ENCODE data around the gene ARL15. TPM values are rescaled to one million over a fixed set of nuclear protein-coding genes. Genes with fewer than 3 reads are reported as not detected.

The ARL15 gene
- total RNA-seq, 1 donor from 2014 or later = 13.2 TPM

DNA sequence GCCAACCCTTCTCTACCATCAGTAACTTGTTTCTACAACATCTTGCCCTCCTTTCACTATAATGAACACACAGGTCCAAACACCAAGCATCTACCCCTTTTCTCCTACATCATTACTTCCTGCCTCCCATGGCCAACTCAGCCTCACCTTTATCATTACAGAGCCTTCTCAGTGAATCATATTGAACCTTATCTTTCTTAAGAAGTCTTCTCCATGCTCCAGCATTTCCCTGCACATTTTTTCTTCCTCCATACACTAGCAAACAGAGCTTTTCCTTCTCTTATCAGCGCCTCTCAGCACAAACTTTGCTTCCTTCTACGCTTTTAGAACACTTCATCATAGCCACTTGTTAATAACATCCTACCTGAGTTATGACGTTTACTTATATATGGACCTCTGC is 148.2 kb downstream of the ARL15 start:
- DNase-seq (ENCODE audit: low read depth) = no peak

DNA sequence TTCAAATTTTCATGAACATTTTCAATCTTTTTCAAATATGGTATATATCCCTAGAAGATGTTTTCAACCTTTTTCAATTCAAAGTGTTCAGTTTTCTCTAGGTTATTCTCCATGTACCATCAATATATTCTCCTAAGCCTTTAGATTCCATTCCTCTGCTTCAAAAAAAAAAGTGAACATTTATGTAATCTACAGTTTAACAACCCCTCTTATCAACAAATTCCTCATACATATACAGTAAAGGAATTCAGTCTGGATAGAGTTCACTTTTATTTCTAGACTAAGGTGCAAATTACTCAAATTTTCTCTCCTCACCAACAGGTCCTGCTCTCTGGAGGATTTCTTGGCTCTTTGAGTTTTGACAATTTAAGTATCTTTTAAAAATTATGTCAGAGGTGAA is 150.0 kb downstream of the ARL15 start:
- no peak for DNase-seq (ENCODE audit: low read depth)

DNA sequence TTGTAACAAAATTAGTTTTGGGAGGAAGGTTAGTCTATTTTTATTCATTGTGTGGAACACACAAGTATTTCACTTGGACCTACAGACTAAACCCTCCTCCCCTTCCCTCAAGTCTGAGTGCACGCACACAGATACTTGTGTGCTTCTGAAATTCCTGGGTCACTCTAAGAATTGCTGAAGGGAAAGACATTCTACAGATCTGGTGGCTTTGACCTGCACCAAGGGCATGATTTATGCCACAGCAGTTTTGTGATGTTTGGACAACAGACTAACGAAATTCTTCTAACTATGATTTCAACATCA is 150.5 kb downstream of the ARL15 start:
- peak; percentile 6 for DNase-seq (ENCODE audit: low read depth)

DNA sequence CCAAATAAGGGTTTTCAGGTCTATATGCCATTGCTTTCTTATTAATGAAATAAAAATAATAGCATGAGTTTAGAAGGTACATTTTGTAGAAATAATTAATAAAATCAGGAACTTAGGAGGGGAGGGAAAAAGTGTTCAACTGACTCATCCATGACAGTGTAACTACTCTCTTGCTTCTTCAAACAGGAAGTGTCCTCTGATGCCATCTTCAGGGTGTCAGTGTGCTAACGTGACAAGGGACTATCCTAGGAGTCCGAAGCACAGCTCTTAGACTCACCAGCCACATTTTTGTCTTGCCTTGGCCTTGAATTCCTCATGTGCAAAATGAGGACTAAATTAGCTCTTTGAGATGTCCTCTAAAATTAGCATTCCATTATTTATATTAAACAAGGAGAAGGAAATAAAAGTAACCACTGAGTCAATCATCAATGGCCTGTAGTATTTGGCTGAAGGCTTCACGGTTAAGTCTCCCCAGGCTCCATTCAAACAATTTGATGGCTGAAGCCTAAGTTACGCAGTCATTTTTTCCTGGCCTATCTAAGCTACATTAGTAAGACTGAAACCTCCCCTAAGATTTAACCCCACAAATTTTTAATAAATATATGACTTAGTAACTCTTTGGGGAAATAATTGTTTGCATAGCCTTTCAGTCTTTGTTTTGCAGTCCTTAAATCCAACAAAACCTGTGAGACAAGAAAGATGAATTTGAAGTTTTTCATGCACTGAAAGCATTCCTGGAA is 151.1 kb downstream of the ARL15 start:
- DNase-seq (ENCODE audit: low read depth) = peak; percentile 39

DNA sequence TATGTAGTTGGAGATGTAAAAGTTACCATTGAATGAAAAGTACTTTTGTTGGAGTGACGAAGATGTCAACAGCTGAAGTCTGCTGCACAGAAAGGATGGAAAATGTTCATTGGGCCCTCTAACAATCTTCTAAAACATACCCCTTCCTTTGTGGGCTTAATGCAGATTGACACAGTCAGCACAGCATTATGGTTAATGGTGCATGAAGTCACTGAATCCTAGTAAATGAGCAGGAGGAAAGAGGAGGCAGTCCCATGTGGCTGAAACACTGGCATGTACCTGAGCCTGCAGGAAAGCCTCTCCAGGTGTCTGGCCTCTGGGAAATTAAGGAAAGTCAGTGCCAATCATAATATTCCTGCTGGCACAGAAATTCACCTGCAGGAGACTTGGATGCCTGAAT is 153.8 kb downstream of the ARL15 start:
- DNase-seq (ENCODE audit: low read depth) = no peak

- DNase-seq (ENCODE audit: low read depth) = no peak
Measured at GRCh38 chr5:54150841-54151240, 159.5 kb downstream of the ARL15 start.

GRCh38 chr5:54148858-54149257 is 161.5 kb downstream of the ARL15 start:
- DNase-seq (ENCODE audit: low read depth) = peak; percentile 7

DNA sequence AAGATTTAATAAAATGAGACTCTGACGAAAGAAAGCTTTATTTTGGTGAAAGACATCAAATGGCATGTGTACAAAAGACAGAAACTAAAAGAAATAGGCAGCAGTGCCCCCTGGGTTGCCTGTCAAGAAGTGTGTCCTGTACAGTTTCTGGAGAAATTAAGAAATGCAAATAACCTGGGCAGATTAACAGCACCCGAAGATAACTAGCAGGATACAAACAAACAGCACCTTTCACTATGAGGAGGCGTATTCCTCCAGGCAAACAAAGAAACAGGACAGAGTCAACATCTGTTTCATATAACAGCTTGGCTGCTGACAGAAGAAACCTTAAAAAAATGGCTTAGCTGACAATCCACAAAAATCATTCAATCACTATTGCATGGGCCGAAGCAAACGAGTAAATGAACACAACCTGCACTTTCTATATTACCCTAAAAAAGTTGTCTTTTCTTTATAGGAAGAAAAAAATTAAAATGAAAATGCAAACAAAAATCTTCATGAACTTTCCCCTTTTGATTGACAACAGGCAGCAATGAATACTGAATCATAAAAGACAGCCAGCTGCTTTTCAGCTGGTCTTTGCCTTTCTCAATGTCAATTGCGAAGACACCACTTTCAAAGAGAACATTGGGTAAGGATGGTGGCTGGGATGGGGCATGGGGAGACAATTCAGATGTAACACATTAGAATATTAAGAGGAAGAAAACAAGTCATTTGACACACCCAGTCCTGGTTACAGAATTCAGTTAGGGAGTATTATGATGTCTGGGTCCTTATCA is 162.1 kb downstream of the ARL15 start:
- DNase-seq (ENCODE audit: low read depth) = no peak

DNA sequence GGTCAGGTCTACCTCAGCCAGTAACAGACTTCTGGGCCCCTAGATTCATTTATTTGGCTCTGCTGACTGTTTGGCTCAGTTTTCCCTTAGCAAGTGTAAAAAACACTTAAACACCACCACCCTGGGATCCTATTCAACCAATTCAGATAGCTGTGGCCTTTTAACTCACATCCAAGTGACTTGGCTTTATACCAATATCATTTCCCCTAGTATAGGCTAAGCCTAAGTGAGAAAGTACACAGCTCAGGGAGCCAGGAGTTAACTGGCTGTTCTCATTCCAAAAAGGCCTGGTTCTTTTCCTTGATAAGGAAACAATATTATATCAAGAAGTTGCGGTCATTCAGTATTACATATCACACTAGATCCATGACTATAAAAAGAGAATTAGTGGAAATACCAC is 163.5 kb downstream of the ARL15 start:
- no peak for DNase-seq (ENCODE audit: low read depth)

DNA sequence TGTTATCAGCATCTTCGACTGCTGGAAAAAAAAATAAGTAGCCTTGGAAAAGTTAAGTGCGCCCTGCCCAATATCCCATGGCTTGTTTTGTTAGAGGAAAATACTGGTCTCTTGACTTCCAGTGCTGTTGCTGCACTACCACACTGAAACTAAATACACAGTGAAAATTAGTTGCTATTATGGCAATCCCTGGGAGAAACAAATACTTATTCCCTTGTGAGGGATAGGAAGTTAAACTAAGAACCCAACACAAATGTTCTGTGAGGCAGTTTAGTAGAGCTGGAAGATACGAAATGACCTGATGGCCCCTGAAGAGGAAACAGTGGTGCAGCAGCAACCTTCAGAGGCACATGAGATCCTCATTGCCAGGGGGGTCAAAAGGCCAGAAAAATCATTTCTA is 164.0 kb downstream of the ARL15 start:
- DNase-seq (ENCODE audit: low read depth) = no peak

DNA sequence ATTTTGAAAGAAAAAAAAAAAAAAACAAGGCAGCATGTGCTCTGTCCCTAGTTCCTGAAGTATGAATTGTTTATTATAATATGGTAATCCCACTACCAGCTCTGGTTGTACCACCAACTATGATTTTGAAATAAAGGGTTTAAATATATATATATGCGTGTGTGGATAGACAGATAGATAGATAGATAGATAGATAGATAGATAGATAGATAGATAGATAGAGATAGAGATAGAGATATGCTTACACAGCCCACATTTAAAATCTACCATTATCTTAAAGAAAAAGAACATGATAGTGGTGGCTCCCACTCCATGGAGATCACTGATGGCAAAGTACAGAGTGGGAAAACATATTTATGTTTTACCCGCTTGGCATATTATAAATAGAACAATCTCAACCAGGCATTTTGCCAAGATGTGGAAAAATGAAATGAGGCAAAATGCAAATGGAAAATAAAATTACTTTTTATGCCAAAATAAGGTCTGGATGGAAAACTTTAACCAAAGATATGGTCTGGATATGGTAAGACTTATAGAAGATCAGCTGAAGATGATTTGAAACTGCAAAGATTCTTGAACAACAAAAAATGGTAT is 170.0 kb downstream of the ARL15 start:
- no peak for DNase-seq (ENCODE audit: low read depth)

DNA sequence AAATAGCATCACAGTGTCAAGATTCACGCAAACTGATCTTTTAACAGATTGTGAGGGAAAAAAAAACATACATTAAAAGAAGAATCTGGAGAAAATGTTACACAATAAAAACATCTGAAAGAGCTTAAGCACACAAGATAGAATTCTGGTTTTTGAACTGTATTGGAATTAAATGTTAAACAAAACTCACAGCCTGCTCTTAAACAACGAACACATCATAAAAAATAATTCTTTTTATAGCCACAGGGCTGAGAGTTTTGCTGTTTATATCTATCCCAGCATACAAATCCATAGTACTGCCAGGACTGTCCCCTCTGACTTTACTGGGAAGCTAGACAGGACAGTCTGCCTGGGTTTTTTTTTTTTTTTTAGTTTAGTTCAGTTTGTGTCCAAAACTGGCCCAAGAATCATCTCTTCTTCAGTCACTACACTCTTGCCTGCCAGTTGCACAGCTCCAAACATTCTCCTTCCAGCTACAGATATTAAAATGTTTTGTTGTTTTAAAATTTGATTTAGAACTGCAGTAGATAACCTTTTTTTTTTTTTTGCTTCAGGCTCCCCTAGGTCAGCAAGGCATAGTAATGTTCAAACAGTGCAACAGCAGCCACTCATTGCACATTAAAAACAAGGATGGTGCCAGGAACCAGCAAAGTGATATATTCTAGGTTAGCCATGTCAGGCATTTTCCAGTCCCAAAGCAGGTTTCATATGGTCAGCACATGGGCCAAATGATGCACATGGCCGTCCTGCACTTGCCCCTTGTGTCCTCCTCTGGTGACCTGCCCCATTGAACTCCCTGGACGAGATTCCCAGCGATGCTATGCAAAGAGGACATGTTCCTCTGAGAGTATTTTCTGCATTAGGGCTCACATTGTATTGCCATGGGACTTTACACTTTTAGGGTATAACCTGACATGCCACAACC is 173.6 kb downstream of the ARL15 start:
- no peak for DNase-seq (ENCODE audit: low read depth)

DNA sequence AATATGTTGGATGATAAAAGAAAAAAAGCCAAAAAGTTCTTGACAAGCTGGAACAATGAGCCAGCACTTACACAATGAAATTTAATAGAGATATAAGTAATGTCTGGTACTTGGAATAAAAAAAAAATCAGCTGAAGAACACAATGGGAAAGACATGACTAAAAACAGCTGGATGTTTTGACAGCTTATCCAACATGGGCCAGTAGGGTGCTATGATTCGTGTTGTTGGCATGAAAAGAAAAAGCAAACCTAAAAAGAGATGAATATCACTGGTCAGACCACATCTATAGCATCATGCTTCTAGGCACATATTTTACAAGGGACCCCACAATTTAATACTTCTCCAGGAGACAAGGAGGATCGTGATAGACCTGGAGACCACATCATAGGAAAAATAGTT is 175.3 kb downstream of the ARL15 start:
- peak; percentile 30 for DNase-seq (ENCODE audit: low read depth)

- no peak for DNase-seq (ENCODE audit: low read depth)
Measured at GRCh38 chr5:54133917-54134316, 176.5 kb downstream of the ARL15 start.

GRCh38 chr5:54120473-54120872 is 189.9 kb downstream of the ARL15 start:
- DNase-seq (ENCODE audit: low read depth) = peak; percentile 82

- no peak for DNase-seq (ENCODE audit: low read depth)
Measured at GRCh38 chr5:54117957-54118356, 192.4 kb downstream of the ARL15 start.

- DNase-seq (ENCODE audit: low read depth) = peak; percentile 64
Measured at GRCh38 chr5:54115735-54116403, 194.5 kb downstream of the ARL15 start.

DNA sequence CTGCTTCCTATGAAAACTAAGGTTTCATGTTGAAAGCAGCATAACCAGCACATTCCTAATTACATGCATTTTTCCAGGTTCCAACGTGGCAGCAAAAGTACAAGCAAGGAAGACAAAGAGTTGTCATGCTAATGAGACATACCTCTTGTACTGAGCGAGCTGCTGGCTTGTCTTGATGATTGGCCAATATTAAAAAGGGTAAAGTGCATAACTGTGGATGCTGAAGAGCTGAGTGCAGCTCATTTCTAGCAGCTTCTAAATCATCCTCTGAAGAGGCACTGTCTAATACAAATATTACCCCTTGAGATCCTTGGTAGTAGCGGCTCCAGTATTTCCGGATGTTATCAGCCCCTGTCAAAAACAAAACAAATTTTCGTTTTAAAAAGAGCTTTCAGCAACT is 197.3 kb downstream of the ARL15 start:
- DNase-seq (ENCODE audit: low read depth) = no peak

DNA sequence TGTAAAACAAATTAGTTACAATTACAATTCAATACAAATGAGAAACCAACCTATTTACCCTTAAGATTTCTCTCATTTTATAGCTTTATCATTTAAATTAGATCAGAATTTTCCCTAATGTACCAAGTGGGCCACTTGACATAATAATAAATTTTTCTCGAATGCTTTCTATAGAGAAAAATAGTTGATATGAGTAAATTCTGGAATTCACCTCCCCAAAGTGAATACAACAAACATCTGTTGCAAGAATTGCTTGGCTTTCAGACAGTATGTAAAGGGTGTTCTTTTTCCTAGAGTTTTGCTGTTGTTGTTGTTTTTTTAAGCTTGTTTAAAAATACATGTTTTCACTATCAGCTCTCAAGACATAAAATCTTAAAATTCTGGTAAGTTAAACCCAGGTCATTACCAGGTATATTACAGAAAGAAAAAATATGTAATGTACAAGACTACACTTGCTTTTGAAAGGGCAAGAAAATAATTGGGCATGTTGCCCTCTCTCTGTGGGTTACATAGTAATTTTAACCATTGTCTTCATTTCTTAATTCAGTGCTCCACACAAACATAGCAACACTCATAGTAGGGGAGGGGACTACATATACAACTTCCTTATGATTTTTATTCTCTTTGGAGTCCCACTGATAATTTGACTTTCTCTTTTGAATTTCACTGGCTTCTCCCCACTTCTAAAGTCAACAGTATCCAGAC is 200.6 kb downstream of the ARL15 start:
- DNase-seq (ENCODE audit: low read depth) = no peak

DNA sequence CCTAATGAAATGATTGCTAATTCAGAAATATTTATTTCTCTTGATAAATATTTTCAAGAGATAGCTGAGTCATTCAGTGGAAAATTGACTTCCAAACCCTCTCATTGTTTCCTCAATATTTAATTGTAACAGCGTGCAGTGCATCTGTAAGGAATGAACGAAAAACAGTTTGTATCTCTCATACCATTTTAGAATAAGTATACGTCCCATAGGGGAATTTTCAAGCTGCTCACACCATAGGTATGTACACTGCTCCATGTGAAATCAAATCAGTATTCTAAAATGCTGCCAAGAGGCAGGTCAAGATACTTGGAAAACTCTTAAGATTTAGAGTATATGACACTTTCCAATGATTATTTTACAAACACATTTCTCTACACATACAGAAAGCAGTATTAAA is 202.2 kb downstream of the ARL15 start:
- no peak for DNase-seq (ENCODE audit: low read depth)

All from myocyte (in vitro differentiated cells).